Mammary epithelial cell (primary cell): Measurements from ENCODE around the gene MB21D2.

Source experiments
- EZH2 ChIP-seq: IDR thresholded peaks from 2 replicates; pipeline ENCODE4 v1.6.1; 2012; ENCODE audit warnings: low read length, inconsistent platforms, borderline replicate concordance
- TF ChIP-seq, protein P1 (sequence below), 2 donors: IDR thresholded peaks in 1 of 2; conservative IDR thresholded peaks in 1 of 2; 2 replicates each; pipeline ENCODE4 v1.5.1; 2011 to 2012; ENCODE audit warnings: inconsistent platforms in 2 of 2, low read length in 2 of 2, mild to moderate bottlenecking in 2 of 2, control low read depth in 1 of 2, low read depth in 1 of 2; ENCODE audit not compliant: insufficient read depth in 1 of 2; ENCODE audit errors: extremely low read depth in 1 of 2

DNA sequence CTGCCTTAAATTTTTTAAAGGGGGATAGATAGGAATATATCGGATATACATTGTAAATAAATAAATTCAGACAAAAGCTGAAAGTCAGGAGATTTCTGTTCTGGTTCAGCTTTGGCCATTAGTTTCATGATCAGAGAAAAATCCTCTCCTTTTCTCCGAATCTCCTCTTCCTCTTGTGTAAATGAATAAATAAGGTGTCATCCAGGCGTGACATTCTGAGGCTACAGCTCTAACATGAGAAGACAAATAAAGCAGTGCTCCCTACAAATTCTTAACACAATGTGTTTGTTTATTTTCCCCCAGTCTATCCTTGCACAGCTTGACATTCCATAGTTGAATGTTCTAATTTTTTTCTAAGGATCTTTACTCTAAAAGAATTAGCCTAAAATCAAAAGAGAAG lies 9.4 kb upstream of the MB21D2 start:
- TF ChIP-seq, protein P1, sequence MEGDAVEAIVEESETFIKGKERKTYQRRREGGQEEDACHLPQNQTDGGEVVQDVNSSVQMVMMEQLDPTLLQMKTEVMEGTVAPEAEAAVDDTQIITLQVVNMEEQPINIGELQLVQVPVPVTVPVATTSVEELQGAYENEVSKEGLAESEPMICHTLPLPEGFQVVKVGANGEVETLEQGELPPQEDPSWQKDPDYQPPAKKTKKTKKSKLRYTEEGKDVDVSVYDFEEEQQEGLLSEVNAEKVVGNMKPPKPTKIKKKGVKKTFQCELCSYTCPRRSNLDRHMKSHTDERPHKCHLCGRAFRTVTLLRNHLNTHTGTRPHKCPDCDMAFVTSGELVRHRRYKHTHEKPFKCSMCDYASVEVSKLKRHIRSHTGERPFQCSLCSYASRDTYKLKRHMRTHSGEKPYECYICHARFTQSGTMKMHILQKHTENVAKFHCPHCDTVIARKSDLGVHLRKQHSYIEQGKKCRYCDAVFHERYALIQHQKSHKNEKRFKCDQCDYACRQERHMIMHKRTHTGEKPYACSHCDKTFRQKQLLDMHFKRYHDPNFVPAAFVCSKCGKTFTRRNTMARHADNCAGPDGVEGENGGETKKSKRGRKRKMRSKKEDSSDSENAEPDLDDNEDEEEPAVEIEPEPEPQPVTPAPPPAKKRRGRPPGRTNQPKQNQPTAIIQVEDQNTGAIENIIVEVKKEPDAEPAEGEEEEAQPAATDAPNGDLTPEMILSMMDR (conservative IDR thresholded peaks at IDR 0.05 in 1 of 2, IDR thresholded peaks at IDR 0.05 in 1 of 2; ENCODE audit: extremely low read depth in 1 of 2, insufficient read depth in 1 of 2, low read depth in 1 of 2, low read length in 2 of 2) = no peak
- TF ChIP-seq EZH2 = no peak
